Skin epidermis (tissue), 12 donors: ENCODE measurements around the gene LEFTY1.

Experiments
- H3K27ac ChIP-seq, 21 experiments: fragments of 200-600 bp; sonication (generic) in 11 of 21; one replicate each; pipeline ENCODE4 v1.5.0; 2020; ENCODE audit warnings: mild to moderate bottlenecking in 3 of 21, inconsistent platforms in 2 of 21, moderate library complexity in 2 of 21
- H3K4me3 ChIP-seq, 7 experiments: fragments of 200-600 bp; sonication (generic) in 2 of 7; one replicate each; pipeline ENCODE4 v1.5.0; 2020; ENCODE audit warnings: inconsistent platforms in 2 of 7, mild to moderate bottlenecking in 2 of 7, moderate library complexity in 1 of 7

The LEFTY1 gene

GRCh38 chr1:225859151-225859550, 29.8 kb downstream of the LEFTY1 start:
- H3K27ac ChIP-seq = no peak overlapping the region
- no peak overlapping the region for H3K4me3 ChIP-seq

GRCh38 chr1:225857256-225857655, 31.7 kb downstream of the LEFTY1 start:
- H3K27ac ChIP-seq = no peak overlapping the region
- no peak overlapping the region for H3K4me3 ChIP-seq

- Histone ChIP-seq H3K4me3 (no peak overlapping the region), H3K27ac (peak overlapping the region in 3 of 21 experiments; percentile 2 to 51 (median 26))
Observed at GRCh38 chr1:225855503-225856300, 33.2 kb downstream of the LEFTY1 start.

GRCh38 chr1:225853441-225853840, 35.5 kb downstream of the LEFTY1 start:
- Histone ChIP-seq H3K27ac (no peak overlapping the region), H3K4me3 (no peak overlapping the region)

GRCh38 chr1:225852413-225853124, 36.4 kb downstream of the LEFTY1 start:
- Histone ChIP-seq H3K4me3 (no peak overlapping the region), H3K27ac (no peak overlapping the region)

GRCh38 chr1:225851805-225852204, 37.1 kb downstream of the LEFTY1 start:
- Histone ChIP-seq H3K4me3 (no peak overlapping the region), H3K27ac (no peak overlapping the region)

- H3K27ac ChIP-seq = no peak overlapping the region
- H3K4me3 ChIP-seq = no peak overlapping the region
Observed at GRCh38 chr1:225850370-225850769, 38.6 kb downstream of the LEFTY1 start.

GRCh38 chr1:225849925-225850324, 39.0 kb downstream of the LEFTY1 start:
- H3K4me3 ChIP-seq = no peak overlapping the region
- H3K27ac ChIP-seq = peak overlapping the region in 3 of 21 experiments; percentile 17 to 69 (median 61)

GRCh38 chr1:225848030-225848955, 40.7 kb downstream of the LEFTY1 start:
- Histone ChIP-seq H3K4me3 (no peak overlapping the region), H3K27ac (peak overlapping the region in 11 of 21 experiments; percentile 12 to 74 (median 40))

GRCh38 chr1:225847610-225848009, 41.3 kb downstream of the LEFTY1 start:
- peak overlapping the region in 9 of 21 experiments; percentile 11 to 74 (median 27) for H3K27ac ChIP-seq

GRCh38 chr1:225846331-225847310, 42.3 kb downstream of the LEFTY1 start:
- Histone ChIP-seq H3K4me3 (no peak overlapping the region), H3K27ac (peak overlapping the region in 4 of 21 experiments; percentile 6 to 69 (median 38))

More at GRCh38 chr1:225847610-225848009, 41.3 kb downstream of the LEFTY1 start:
- no peak overlapping the region for H3K4me3 ChIP-seq

GRCh38 chr1:225845571-225846259, 43.2 kb downstream of the LEFTY1 start:
- Histone ChIP-seq H3K4me3 (no peak overlapping the region), H3K27ac (peak overlapping the region in 3 of 21 experiments; percentile 0 to 6 (median 6))

GRCh38 chr1:225845097-225845496, 43.8 kb downstream of the LEFTY1 start:
- H3K27ac ChIP-seq = peak overlapping the region in 2 of 21 experiments; percentile 0 to 11

GRCh38 chr1:225844236-225845061, 44.5 kb downstream of the LEFTY1 start:
- H3K4me3 ChIP-seq = no peak overlapping the region
- H3K27ac ChIP-seq = peak overlapping the region in 2 of 21 experiments; percentile 0 to 11

More at GRCh38 chr1:225845097-225845496, 43.8 kb downstream of the LEFTY1 start:
- no peak overlapping the region for H3K4me3 ChIP-seq

- H3K27ac ChIP-seq = no peak overlapping the region
- H3K4me3 ChIP-seq = no peak overlapping the region
Observed at GRCh38 chr1:225843426-225843795, 45.5 kb downstream of the LEFTY1 start.

- no peak overlapping the region for H3K4me3 ChIP-seq
- H3K27ac ChIP-seq = no peak overlapping the region
Observed at GRCh38 chr1:225842788-225843425, 46.0 kb downstream of the LEFTY1 start.

GRCh38 chr1:225842074-225842473, 46.9 kb downstream of the LEFTY1 start:
- Histone ChIP-seq H3K27ac (no peak overlapping the region), H3K4me3 (no peak overlapping the region)
